Uterus (tissue), 4 donors: ENCODE measurements around the gene DBNDD2. TPM values are rescaled to one million over a fixed set of nuclear protein-coding genes. Genes with fewer than 3 reads are reported as not detected.

Experiments used
- DNase-seq, 2 donors: peaks; one replicate each; pipeline ENCODE4 v3.0.0-alpha.2; 2019 to 2020
- H3K27ac ChIP-seq, 2 donors: fragments of 200-600 bp; sonication (generic); 1 replicate in 1 of 2; 2 replicates in 1 of 2; pipeline ENCODE4 v1.5.1; 2016 to 2018
- H3K27me3 ChIP-seq, 2 donors: fragments of 200-600 bp; sonication (generic); one replicate each; pipeline ENCODE4 v1.5.1; 2018 to 2019; ENCODE audit warnings: control low read depth in 1 of 2
- H3K36me3 ChIP-seq, 2 donors: fragments of 200-600 bp; sonication (generic); one replicate each; pipeline ENCODE4 v1.5.1; 2019; ENCODE audit warnings: control low read depth in 1 of 2
- H3K4me1 ChIP-seq, 2 donors: fragments of 200-600 bp; sonication (generic); one replicate each; pipeline ENCODE4 v1.5.1; 2018 to 2019; ENCODE audit warnings: control low read depth in 1 of 2
- H3K4me3 ChIP-seq, 2 donors: fragments of 200-600 bp; sonication (generic); 1 replicate in 1 of 2; 2 replicates in 1 of 2; pipeline ENCODE4 v1.5.1; 2018 to 2019; ENCODE audit warnings: mild to moderate bottlenecking in 1 of 2
- H3K9me3 ChIP-seq, 2 donors: fragments of 200-600 bp; sonication (generic); one replicate each; pipeline ENCODE4 v1.5.1; 2019; ENCODE audit warnings: control low read depth in 1 of 2
- CTCF ChIP-seq, 4 experiments: fragments of 200-600 bp in 2 of 4; fragments of 450-650 bp in 2 of 4; sonication (generic) in 2 of 4; IDR thresholded peaks; one replicate each; pipeline ENCODE4 v1.5.1; 2016 to 2019; ENCODE audit warnings: antibody characterized with exemption in 4 of 4, mild to moderate bottlenecking in 2 of 4, moderate library complexity in 1 of 4
- POLR2A ChIP-seq, 2 donors: fragments of 450-650 bp; IDR thresholded peaks; one replicate each; pipeline ENCODE4 v1.6.1; 2016; ENCODE audit warnings: antibody characterized with exemption in 2 of 2, mild to moderate bottlenecking in 1 of 2, moderate library complexity in 1 of 2
- intact Hi-C: fragments of 100-400 bp; cut with DNase I; formaldehyde crosslinking; loops from one replicate; pipeline ENCODE4 v1.15.1; 2023; ENCODE audit warnings: low total_unique reads
- total RNA-seq, 4 donors: library from RNA; depleted of rRNA in 3 of 4; stranded (reverse); fragments of >200 nt in 3 of 4; gene quantifications; one replicate each; pipeline versions ENCODE4 v1.1.0 to v1.2.4, GENCODE V29; 2014 to 2023
- donor health status: DM: yes; HTN: yes; CAD: no.

DBNDD2 gene
- total RNA-seq, 4 donors from 2014 or later: 7.5 to 84.2 (median 62.4) TPM

- Histone ChIP-seq H3K27me3 (no peaks in the 10 kb centered on the region), H3K4me3 (no peak overlapping the region), H3K4me1 (no peaks in the 10 kb centered on the region), H3K36me3 (no peaks in the 10 kb centered on the region), H3K27ac (no peak overlapping the region), H3K9me3 (no peaks in the 10 kb centered on the region)
- no peak for TF ChIP-seq CTCF (IDR thresholded peaks at IDR 0.05)
- no peak for TF ChIP-seq POLR2A (IDR thresholded peaks at IDR 0.05)
- DNase-seq: no peak
- intact Hi-C loops: no loop called here
These were observed 15.4 kb upstream of the DBNDD2 start for GRCh38 chr20:45392733-45393132.

GRCh38 chr20:45394221-45395113 is 13.6 kb upstream of the DBNDD2 start:
- H3K4me1 ChIP-seq: no peaks in the 10 kb centered on the region
- no peak overlapping the region for H3K4me3 ChIP-seq
- intact Hi-C loops: no loop called here
- H3K36me3 ChIP-seq: no peaks in the 10 kb centered on the region
- no peak overlapping the region for H3K27ac ChIP-seq
- no peaks in the 10 kb centered on the region for H3K9me3 ChIP-seq
- no peak for TF ChIP-seq CTCF (IDR thresholded peaks at IDR 0.05)
- TF ChIP-seq POLR2A (IDR thresholded peaks at IDR 0.05): no peak
- no peaks in the 10 kb centered on the region for H3K27me3 ChIP-seq
- no peak for DNase-seq

GRCh38 chr20:45395114-45395415 is 13.0 kb upstream of the DBNDD2 start:
- H3K27ac ChIP-seq: no peak overlapping the region
- H3K4me1 ChIP-seq: no peaks in the 10 kb centered on the region
- H3K36me3 ChIP-seq: no peaks in the 10 kb centered on the region
- TF ChIP-seq CTCF (IDR thresholded peaks at IDR 0.05): no peak
- no peak for TF ChIP-seq POLR2A (IDR thresholded peaks at IDR 0.05)
- no peak for DNase-seq
- H3K9me3 ChIP-seq: no peaks in the 10 kb centered on the region
- intact Hi-C loops: no loop called here
- no peak overlapping the region for H3K4me3 ChIP-seq
- H3K27me3 ChIP-seq: no peaks in the 10 kb centered on the region

- Histone ChIP-seq H3K36me3 (no peaks in the 10 kb centered on the region), H3K27ac (no peak overlapping the region), H3K27me3 (no peaks in the 10 kb centered on the region), H3K9me3 (no peaks in the 10 kb centered on the region), H3K4me1 (no peaks in the 10 kb centered on the region), H3K4me3 (no peak overlapping the region)
- TF ChIP-seq POLR2A (IDR thresholded peaks at IDR 0.05): no peak
- TF ChIP-seq CTCF (IDR thresholded peaks at IDR 0.05): no peak
- DNase-seq: no peak
- intact Hi-C loops: no loop called here
These were observed 9.1 kb upstream of the DBNDD2 start for GRCh38 chr20:45399018-45399417.

- Histone ChIP-seq H3K9me3 (no peaks in the 10 kb centered on the region), H3K27me3 (no peaks in the 10 kb centered on the region), H3K27ac (no peak overlapping the region), H3K4me1 (no peaks in the 10 kb centered on the region), H3K36me3 (no peaks in the 10 kb centered on the region), H3K4me3 (no peak overlapping the region)
- DNase-seq: no peak
- intact Hi-C loops: no loop called here
- TF ChIP-seq CTCF (IDR thresholded peaks at IDR 0.05) (no peak), POLR2A (IDR thresholded peaks at IDR 0.05) (no peak)
These were observed 7.6 kb upstream of the DBNDD2 start for GRCh38 chr20:45400346-45401031.
